Activated T-helper 1 cell treated with Interleukin-2 at 50 U/mL for 16 hours (primary cell): ENCODE measurements around the gene CD82.
"Not testable (repeated sequence)": the region's sequence is repeated elsewhere in the genome, so short reads cannot be mapped to it uniquely, and the experiment has no call there.

Experiments
- DNase-seq: peaks from one replicate; pipeline ENCODE4 v3.0.0-alpha.2; 2020; ENCODE audit warnings: low read depth

The CD82 gene

DNA sequence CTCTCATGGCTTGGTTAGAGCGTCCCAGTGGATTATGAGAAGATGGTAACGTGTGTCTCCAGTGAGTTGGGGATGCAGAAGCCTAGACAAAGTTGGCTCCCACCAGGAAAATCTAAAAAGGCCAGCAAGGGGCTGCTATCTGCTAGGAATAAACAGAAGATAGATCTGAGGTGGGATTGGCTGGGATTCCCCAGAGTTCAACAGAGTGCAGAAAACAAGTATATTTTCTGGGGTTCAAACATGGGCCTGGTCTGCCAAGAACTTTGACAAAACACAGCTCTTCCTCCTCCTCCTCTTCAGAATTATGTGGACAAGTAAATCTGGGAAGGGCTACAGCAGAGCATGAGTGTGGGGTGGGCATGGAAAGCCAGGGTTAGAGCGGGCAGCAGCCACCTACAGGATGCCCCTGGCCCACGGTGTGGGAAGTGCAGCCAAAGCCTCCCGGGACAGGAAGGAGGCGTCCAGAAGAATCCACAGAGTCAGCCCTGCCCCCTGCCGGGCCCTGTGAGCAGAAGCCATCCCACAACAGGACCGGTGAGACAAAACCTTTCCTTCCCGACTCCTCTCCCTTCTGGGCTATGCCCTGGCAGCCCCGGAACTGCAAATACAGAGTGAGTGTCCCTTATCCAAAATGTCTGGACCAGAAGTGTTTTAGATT is 67.1 kb downstream of the CD82 start:
- DNase-seq = no peak

DNA sequence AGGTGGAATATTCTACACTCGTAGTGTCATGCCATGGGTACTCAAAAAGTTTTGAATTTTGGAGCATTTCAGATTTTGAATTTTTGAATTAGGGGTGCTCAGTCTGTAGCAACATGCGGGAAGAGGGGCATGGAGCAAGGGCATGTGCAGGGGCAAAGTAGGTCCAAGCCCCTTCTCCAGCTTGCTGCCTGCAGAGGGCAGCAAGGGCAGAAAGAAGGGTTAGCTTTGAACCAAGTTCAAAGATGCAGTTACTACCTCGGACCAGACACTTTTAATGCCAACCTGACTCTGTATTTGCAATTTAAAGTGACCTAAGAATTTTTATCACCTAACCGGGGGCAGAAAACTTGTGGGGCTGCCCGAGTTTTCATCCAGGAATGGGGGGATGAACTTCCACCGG is 68.2 kb downstream of the CD82 start:
- no peak for DNase-seq

DNA sequence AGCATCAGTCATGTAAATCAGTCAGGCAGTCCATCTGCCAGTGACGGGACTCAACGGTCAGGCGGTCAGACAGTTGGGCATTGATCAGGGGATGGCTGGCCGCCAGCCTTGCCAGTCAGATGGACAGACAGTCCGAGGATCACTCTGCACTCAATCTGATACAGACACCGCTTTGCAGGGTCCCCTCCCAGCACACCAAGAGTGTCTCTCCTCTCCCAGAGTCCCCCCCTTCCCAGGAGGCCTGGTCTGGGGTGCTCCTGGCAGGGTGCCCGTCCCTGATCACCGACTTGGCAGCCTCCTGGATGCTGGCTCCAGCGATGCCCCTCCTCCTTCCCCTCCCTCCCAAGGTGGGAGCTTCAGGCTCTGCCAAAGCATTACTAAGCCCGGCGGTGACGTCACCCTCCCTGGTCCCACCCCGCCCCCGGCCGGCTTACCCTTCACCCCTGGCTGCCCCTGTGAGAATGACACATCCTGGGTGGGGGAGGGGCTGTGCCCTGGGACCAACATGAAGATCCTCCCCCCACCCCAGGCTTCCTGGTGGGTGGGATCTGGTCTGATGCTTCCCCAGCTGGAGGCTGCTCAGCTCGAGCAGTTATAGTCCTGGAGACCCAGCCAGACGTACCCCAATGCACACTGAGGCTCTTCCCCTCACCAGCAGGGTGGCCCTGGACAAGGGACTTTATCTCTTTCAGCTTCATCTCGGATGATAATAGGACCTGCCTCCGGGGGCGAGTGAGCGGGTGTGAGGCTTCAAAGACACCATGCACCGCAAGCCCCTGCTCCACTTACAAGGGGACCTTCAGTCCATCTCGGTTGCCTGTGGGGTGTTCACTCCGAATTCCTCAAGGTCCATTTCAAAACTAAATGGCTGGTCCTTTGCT is 69.2 kb downstream of the CD82 start:
- DNase-seq = no peak

DNA sequence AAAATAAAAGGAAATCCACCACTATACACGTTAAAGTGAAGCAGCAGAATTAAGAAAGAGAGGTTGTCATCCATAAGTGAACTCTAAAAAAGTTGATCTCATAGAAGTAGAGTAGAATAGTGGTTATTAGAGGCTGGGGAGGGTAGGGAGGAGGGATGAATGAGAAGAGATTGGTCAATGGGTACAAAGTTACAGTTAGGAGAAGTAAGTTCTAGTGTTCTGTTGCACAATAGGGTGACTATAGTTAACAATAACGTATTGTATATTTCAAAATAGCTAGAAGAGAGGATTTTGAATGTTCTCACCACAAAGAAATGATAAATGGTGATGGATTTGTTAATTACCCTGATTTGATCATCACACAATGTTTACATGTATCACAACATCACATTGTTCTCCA is 72.0 kb downstream of the CD82 start:
- DNase-seq = no peak

DNA sequence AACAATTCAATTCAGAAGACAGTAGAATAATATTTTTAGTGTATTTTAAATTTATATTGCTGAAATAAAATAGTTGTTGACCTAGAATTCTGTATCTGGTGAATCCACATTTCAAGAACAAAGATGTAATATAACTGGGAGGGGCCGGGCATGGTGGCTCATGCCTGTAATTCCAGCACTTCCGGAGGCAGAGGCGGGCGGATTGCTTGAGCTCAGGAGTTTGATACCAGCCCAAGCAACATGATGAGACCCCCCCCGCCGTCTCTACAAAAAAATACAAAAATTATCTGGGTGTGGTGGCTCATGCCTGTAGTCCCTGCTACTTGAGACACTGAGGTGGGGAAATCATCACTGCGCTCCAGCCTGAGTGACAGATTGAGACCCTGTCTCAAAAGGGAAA is 72.6 kb downstream of the CD82 start:
- DNase-seq = no peak

DNA sequence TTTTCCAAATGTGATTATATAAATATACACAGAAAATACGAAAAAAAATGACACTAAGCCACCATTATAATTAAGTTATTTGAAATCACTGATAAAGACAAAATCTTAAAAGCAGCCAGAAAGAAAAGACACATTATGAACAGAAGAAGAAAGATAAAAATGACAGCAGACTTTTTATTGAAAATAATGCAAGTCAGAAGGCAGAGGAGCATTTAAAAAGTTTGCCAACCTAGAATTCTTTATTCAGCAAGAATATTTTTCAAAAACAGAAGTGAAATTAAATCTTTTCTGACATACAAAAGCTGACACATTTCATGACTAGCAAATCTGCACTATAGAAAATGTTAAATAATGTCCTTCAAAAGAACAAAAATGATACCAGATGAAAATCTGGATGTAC is 77.8 kb downstream of the CD82 start:
- DNase-seq = no peak

DNA sequence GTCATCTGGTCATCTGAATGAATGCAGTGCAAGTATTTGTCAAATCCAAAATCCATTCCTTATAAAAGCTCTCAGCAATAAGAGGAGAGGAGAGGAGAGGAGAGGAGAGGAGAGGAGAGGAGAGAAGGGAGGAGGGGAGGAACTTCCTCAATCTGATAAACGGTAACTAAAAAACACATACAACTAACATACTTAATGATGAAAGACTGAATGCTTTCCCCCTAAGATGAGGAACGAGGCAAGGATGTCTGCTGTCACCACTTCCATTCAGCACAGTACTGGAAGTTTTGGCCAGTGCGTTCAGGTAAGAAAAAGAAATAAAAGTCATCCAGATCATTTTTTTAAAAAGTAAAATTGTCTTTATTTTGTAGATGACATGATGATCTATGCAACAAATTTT is 80.4 kb downstream of the CD82 start:
- no peak for DNase-seq

DNA sequence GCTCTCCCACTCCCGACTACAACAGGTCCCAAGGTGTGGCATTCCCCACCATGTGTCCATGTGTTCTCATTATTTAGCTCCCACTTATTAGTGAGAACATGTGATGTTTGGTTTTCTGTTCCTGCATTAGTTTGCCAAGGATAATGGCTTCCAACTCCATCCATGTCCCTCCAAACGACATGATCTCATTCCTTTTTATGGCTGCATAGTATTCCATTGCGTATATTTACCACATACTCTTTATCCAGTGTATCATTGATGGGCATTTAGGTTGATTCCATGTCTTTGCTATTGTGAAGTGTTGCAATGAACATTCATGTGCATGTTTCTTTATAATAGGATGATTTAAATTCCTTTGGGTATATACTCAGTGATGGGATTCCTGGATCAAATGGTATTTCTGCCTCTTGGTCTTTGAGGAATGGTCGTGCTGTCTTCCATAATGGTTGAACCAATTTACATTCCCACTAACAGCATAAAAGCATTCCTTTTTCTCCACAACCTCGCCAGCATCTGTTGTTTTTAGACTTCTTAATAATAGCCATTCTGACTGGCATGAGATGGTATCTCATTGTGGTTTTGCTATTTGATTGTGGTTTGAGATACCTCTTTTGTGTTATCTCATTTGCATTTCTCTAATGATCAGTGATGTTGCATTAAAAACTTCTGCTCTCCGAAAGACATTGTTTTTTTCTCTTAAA is 81.9 kb downstream of the CD82 start:
- DNase-seq = not testable (repeated sequence)

DNA sequence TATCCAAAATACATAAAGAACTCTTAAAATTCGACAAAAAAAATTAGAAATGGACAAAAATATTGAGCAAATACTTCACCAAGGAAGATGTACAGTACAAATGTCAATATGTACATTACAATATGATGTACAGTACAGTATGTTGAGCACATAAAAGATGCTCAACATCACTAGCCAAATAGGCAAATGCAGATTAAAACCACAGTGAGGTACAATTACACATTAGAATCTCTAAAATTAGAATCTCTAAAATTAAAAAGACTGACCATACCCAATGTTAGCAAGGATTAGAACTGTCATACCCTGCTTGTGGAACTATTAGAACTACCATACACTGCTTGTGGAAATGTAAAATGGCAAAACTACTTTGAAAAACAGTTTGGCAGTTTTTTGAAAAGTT is 82.6 kb downstream of the CD82 start:
- no peak for DNase-seq

DNA sequence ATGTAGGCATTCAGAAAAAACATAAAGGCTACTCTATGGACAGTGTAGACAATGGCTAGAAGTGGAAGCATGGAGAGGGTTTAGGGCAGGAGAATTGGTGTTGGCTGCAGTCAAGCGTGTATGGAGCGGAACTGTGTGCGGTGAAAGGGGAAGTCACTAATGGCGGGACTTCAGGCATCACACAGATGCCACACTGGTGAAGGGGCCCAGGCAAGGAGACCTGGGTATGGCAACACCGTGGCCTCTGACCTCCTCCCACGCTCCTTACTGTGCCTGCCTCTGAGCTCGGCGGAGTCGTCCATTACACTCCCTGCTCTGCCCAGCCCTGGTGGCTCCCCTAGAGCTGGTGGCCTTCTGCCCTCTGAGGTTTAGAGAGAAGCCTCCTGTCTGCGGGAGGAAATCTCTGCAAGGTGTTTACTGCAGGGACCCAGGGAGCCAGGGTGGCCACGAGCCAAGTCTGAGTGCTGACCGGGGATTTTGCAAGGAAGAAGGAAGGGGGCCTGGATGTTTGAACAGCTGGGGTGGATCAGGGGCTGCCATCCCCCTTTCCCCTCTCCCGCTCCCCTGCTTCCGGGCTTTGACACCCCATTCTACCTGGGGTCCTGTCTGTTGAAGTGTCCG is 86.2 kb downstream of the CD82 start:
- no peak for DNase-seq

DNA sequence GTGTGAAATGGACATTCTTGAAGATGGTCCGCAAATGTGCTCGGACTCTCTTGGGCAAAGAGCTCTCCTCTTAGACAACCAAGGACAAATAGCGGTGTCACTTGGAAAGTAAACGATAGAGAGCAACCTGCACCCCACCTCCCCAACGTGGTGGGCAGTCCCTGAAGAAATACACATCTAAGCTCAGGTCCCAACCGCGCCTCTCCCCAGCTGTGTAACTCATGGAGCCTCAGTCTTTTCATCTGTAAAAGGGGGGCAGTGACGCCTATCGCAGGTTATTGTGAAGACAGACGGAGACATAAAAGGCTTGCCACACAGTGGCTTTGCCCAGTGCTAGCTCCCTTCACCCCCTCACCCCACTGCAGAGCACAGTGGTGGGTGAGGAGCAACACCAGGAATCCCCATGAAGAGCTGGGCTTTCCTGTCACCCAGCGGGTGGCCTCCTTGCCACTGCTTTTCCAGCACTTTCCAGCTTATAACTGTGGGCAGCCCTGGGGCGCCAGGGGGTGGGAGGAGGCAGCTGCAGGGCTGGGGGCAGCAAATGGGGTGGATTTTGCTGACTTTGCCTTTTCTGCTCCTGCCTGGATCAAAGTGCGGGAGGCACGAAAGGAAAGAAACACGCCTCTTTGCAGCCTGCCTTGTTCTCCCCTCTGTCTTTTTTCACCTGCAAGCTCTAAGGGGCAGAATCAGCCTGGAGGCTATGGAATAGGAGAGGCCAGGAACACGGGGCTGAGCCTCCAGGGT is 87.6 kb downstream of the CD82 start:
- DNase-seq = no peak

DNA sequence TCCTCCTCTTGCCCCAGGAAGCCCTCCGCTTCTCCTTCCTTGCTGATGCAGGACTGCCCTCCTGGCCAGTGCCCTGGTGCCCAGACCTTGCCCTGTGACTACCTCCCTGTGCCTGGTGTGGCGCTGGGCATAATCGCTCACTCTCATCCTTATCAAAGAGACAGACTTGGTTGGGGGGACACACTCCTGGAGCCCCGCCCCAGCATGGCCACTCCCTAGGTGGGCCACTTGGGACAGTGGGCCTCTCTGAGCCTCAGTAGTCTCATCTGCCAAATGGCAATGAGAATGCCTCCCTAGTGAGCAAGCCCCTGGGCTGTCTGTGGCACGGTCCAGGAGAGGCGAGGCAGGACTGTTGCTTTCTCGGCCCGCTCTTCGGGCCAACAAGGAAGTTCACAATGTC is 88.6 kb downstream of the CD82 start:
- DNase-seq = no peak

DNA sequence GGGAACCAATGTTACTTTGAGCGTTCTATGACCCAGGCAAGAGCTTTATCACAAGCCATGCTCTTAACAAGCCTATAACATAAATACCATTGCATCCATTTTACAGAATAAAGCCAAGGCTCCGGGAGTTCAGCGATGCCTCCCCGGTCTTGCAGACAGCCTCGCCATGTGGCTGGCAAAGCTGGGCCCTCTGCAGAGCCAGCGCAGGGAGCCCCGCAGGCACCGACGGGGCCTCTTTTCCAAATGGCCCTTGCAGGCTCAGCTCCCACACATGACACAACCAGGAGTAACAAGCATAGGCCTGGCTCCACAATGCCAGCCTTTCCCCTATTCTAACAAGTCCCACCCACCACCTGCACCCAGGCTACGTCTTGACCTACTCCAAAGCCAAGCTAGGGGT is 89.1 kb downstream of the CD82 start:
- no peak for DNase-seq

DNA sequence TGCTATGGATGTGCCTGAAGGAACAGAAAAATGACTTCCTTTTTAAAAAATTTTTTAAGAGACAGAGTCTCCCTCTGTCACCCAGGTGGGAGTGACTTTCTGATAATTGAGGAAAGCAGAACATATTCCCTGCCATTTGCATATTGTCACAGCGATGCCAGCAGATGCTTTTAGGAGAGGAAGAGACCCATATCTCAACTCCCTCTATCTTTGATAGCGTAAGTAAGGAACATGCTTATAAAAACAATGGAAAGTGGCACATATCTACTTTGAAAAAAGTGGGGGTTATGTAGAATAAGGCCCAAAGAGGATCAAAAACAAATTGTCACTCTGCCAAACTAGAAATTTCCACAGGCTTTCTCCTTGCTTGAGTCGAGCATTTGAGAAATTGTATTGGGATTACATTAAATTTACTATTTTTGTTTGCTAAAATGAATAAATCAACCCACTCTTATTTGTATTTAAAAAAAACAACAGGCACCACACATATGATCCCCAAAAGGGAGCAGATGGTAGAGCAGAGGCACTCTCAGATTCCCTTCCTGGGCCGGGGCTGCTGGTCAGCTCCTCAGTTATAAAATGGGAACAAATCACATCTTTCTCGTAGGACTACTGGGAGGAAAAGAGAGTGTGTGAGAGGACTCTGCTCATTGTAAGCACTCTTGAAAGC is 92.5 kb downstream of the CD82 start:
- DNase-seq = no peak

DNA sequence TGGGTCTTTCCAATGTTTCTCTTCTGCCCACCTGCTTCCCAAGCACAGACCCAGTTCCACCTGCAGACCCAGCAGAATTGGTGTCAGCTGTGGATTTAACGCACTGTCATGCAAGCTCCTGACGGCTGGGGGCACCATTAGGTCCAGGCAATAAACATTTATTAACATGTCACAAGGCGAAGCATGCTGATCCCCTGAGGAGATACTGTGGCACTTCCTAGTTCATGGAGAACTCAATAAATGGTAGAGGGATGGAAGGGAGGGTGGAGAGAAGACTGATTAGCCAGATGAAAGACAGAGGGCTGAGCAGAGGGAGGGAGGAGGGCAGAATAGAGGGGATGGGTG is 93.0 kb downstream of the CD82 start:
- no peak for DNase-seq

DNA sequence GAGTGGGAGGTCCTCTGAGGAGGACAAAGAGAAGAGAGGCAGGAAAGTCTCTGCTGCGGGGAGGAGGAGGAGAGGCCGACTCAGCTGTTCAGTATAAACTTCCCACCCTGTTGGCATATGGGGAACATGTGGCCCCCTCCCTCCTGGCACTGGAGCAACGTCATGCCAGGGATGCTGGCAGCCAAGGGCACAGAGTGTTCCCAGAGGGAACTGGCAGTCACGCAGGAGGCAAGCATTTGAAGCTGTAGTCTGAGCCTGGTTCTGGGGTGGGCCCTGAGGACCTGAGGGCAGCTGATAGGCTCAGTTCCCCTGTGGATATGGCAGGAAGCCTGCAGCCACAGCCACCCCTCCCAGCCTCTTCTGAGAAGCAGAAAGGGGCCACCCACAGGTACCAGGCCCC is 94.2 kb downstream of the CD82 start:
- no peak for DNase-seq

DNA sequence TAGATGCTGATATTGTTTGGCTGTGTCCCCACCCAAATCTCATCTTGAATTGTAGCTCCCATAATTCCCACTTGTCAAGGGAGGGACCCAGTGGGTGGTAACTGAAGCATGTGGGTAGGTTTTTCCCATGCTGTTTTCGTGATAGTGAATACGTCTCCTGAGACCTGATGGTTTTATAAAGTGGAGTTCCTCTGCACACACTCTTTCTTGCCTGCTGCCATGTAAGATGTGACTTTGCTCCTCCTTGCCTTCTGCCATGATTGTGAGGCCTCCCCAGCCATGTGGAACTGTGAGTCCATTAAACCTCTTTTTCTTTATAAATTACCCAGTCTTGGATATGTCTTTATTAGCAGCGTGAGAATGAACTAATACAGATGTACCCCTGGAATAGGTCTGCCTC is 95.1 kb downstream of the CD82 start:
- DNase-seq = not testable (repeated sequence)

DNA sequence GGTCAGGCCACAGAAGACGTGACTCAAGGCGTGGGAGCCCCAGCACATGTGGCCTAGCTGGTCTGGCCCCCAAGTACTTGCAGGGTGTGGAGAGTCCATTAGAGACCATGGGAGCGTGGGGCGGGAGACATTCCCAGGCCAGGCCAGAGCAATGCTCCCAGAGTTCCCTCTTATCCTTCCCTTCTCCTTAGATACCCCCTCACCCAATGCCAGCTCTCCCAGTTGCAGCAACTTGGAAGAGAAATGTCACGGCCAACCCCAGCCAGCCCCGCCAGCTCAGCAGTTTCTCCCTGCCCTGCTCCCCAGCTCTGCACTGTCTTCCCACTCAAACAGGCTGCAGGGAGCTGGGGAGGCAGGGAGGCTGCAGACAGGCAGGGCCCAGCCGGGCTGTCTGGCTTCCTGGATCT is 95.9 kb downstream of the CD82 start:
- DNase-seq = no peak
